Prostate gland (tissue), 2 donors: ENCODE data around the gene PTPRS. TPM values are rescaled to one million over a fixed set of nuclear protein-coding genes. Genes with fewer than 3 reads are reported as not detected.
A peak's percentile ranks its signal among the peaks of the same experiment; 100 is the strongest.

Source experiments
- DNase-seq: peaks from one replicate; pipeline ENCODE4 v3.0.0-alpha.2; 2019; ENCODE audit warnings: low spot score
- H3K27ac ChIP-seq, 2 donors: fragments of 200-600 bp; sonication (generic); 2 replicates each; pipeline ENCODE4 v1.5.1; 2017 to 2019
- H3K27me3 ChIP-seq: fragments of 200-600 bp; sonication (generic); replicated peaks from 2 replicates; pipeline ENCODE4 v1.5.1; 2019; ENCODE audit not compliant: insufficient read depth
- H3K36me3 ChIP-seq, 2 donors: fragments of 200-600 bp; sonication (generic); 1 replicate in 1 of 2; 2 replicates in 1 of 2; pipeline versions ENCODE4 v1.5.1 to v1.8.1; 2017 to 2019
- H3K4me1 ChIP-seq: fragments of 200-600 bp; sonication (generic); replicated peaks from 2 replicates; pipeline ENCODE4 v1.5.1; 2019
- H3K4me3 ChIP-seq, 2 donors: fragments of 200-600 bp; sonication (generic); 2 replicates each; pipeline ENCODE4 v1.5.1; 2017 to 2019
- H3K9me3 ChIP-seq: fragments of 200-600 bp; sonication (generic); 2 replicates; pipeline ENCODE4 v1.5.1; 2017
- POLR2A ChIP-seq: fragments of 450-650 bp; IDR thresholded peaks from one replicate; pipeline ENCODE4 v1.6.1; 2016; ENCODE audit warnings: antibody characterized with exemption, mild to moderate bottlenecking
- POLR2AphosphoS5 ChIP-seq: sonication (generic); formaldehyde crosslinking; IDR thresholded peaks from one replicate; pipeline ENCODE4 v1.6.1; 2017; ENCODE audit warnings: antibody characterized with exemption
- WGBS: methylation state at CpG from one replicate; pipeline ENCODE4 v1.1.5; 2018; 5-methylcytosine and 5-hydroxymethylcytosine counted together
- intact Hi-C: fragments of 100-400 bp; cut with DNase I; formaldehyde crosslinking; loops from one replicate; pipeline ENCODE4 v1.14.2; 2022
- total RNA-seq, 2 donors: library from RNA; depleted of rRNA; stranded (reverse); fragments of >200 nt; gene quantifications; one replicate each; pipeline ENCODE4 v1.1.0, GENCODE V29; 2016
- TF ChIP-seq, protein P1 (sequence below), 4 experiments: fragments of 200-600 bp in 2 of 4; fragments of 450-650 bp in 2 of 4; sonication (generic) in 2 of 4; IDR thresholded peaks; 1 replicate in 3 of 4; 2 replicates in 1 of 4; pipeline ENCODE4 v1.5.1; 2016 to 2019; ENCODE audit warnings: antibody characterized with exemption in 4 of 4, mild to moderate bottlenecking in 2 of 4, moderate library complexity in 2 of 4

Gene PTPRS
- total RNA-seq, 2 donors from 2014 or later: 221 to 379 TPM

DNA sequence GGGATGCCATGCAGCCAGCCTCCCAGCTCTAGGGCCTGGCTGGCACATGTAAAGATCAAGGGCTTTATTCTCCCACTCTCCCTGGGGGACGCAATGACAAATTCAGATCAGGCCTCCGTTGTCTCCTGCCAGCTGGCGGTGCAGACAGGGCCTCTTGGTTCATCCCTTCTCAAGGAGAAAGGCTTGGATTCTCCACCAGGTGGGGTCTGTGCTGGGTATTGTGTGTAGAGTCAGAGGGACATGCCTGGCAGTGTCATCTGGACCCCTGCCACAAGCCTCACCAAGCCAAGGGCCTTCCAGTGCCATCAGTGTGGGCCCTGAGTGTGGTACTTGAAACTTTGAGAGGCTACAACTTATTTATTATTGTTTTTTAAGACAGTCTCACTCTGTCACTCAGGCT lies 8.4 kb upstream of the PTPRS start:
- Histone ChIP-seq H3K9me3 (no peaks in the 10 kb centered on the region), H3K36me3 (no peaks in the 10 kb centered on the region), H3K4me1 (no peaks in the 10 kb centered on the region), H3K27ac (no peak overlapping the region), H3K4me3 (no peak overlapping the region), H3K27me3 (no peaks in the 10 kb centered on the region)
- intact Hi-C loops: no loop called here
- no peak for TF ChIP-seq POLR2AphosphoS5
- TF ChIP-seq POLR2A: no peak
- TF ChIP-seq, protein P1, sequence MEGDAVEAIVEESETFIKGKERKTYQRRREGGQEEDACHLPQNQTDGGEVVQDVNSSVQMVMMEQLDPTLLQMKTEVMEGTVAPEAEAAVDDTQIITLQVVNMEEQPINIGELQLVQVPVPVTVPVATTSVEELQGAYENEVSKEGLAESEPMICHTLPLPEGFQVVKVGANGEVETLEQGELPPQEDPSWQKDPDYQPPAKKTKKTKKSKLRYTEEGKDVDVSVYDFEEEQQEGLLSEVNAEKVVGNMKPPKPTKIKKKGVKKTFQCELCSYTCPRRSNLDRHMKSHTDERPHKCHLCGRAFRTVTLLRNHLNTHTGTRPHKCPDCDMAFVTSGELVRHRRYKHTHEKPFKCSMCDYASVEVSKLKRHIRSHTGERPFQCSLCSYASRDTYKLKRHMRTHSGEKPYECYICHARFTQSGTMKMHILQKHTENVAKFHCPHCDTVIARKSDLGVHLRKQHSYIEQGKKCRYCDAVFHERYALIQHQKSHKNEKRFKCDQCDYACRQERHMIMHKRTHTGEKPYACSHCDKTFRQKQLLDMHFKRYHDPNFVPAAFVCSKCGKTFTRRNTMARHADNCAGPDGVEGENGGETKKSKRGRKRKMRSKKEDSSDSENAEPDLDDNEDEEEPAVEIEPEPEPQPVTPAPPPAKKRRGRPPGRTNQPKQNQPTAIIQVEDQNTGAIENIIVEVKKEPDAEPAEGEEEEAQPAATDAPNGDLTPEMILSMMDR (IDR thresholded peaks at IDR 0.05): no peak
- WGBS: 100% methylated on average over 1 of the region's 3 CpGs
- no peak for DNase-seq

DNA sequence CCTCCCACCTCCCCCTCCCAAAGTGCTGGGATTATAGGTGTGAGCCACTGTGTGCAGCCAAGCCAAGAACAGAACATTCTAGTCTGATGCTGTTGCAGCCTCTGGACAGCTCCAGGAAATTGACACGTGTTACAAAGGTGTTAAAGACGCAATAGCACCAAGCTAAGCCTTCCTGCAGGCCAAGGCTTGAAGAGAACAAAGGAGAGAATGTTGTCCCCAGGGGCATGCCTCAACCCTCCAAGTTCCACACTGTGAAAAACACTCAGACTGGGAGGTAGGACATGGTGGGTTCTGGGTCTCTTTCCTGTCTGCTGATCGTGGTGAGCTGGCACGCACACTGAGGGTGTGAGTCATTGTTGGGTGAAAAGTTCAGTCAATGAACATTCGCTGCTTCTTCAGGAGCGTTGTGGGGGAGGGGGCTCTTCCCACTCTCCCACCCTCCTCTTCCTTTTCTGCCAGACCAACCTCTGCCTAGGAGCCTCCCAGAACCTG lies 5.3 kb upstream of the PTPRS start:
- 12% methylated on average over 6 of the region's 6 CpGs for WGBS
- intact Hi-C loops: no loop called here

DNA sequence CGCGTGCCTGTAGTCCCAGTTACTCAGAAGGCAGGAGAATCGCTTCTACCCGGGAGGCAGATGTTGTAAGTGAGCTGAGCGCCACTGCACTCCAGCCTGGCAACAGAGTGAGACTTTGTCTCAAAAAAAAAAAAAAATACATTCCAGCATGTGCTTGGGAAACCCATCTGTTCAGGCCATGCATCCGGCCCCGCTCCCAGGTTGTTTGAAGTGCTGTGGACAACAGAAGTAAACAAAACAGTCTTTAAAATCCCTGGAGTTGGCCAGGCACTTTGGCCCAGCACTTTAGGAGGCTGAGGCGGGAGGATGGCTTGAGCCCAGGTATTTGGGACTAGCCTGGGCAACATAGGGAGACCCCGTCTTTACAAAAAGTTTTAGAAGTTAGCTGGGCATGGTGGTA lies 3.2 kb upstream of the PTPRS start:
- Histone ChIP-seq H3K36me3 (no peaks in the 10 kb centered on the region), H3K9me3 (no peaks in the 10 kb centered on the region), H3K27ac (no peak overlapping the region), H3K27me3 (peaks cover 4% of the 10 kb centered on the region), H3K4me3 (no peak overlapping the region), H3K4me1 (peaks cover 8% of the 10 kb centered on the region)
- intact Hi-C loops: no loop called here
- no peak for DNase-seq
- TF ChIP-seq POLR2A (no peak), POLR2AphosphoS5 (no peak)
- TF ChIP-seq, protein P1 (IDR thresholded peaks at IDR 0.05): no peak
- WGBS: 45% methylated on average over 9 of the region's 9 CpGs

More for the DNA sequence above, 5.3 kb upstream of the PTPRS start:
- H3K4me1 ChIP-seq: no peaks in the 10 kb centered on the region
- no peaks in the 10 kb centered on the region for H3K36me3 ChIP-seq
- no peak for DNase-seq
- H3K4me3 ChIP-seq: no peak overlapping the region
- no peak for TF ChIP-seq POLR2A
- peak; percentile 11 for TF ChIP-seq POLR2AphosphoS5
- TF ChIP-seq, protein P1 (IDR thresholded peaks at IDR 0.05): no peak
- H3K9me3 ChIP-seq: no peaks in the 10 kb centered on the region
- H3K27ac ChIP-seq: no peak overlapping the region
- no peaks in the 10 kb centered on the region for H3K27me3 ChIP-seq

DNA sequence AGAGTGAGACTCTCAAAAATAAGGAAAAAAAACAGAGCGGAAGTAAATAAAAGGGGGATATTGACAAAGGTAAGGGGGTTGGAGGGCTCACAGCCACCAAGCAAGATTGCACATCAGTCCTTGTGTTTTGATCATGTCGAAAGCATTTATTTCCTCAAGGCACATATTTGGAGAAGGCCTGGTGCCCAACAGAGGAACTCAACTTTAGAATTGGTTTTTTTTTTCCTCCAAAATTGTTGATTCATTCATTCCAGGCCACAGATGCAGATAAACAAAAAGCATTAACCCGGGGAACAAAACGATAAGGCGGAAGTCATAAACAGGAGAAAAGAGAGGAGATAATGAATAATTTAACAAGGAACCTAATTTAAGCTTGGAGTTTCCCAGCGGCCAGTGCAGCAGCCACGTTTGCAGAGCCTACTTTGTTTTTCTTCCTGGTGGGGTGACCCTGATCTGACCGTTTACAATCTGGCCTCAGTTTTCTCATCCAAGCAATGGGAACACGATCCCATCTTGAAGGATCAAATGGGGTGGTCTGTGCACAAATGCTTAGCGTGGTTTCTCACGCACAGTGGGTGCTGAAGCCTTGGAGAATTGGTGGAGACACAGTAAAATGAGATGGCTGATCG lies 2.1 kb upstream of the PTPRS start:
- 69% methylated on average over 12 of the region's 12 CpGs for WGBS
- DNase-seq: no peak
- Histone ChIP-seq H3K4me1 (peaks cover 8% of the 10 kb centered on the region), H3K36me3 (no peaks in the 10 kb centered on the region), H3K9me3 (no peaks in the 10 kb centered on the region), H3K4me3 (no peak overlapping the region), H3K27ac (no peak overlapping the region), H3K27me3 (peaks cover 4% of the 10 kb centered on the region)
- TF ChIP-seq POLR2A: no peak
- no peak for TF ChIP-seq POLR2AphosphoS5
- TF ChIP-seq, protein P1 (IDR thresholded peaks at IDR 0.05): no peak
- intact Hi-C loops: no loop called here

DNA sequence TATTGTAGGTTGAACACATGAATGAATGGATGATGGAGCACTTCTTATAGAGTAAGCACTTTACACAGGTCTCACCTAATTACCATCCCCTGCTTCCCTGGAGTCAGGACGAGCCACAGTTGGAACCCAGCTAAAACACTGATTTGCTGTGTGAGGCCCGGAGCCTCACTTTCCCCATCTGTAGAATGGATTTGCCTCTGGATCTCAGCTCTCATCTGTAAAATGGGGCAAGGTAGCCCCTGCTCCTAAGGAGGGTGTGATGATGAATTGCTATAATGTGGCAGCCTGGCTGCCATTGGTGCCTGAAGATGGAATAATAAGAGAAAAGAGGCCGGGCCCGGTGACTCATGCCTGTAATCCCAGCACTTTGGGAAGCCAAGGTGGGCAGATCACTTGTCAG lies 1.4 kb upstream of the PTPRS start:
- intact Hi-C loops: no loop called here
- no peak for DNase-seq
- no peaks in the 10 kb centered on the region for H3K36me3 ChIP-seq
- peaks cover 8% of the 10 kb centered on the region for H3K4me1 ChIP-seq
- no peak overlapping the region for H3K27ac ChIP-seq
- 70% methylated on average over 4 of the region's 4 CpGs for WGBS
- H3K27me3 ChIP-seq: peaks cover 4% of the 10 kb centered on the region
- H3K4me3 ChIP-seq: no peak overlapping the region
- TF ChIP-seq POLR2AphosphoS5: no peak
- TF ChIP-seq, protein P1 (IDR thresholded peaks at IDR 0.05): no peak
- TF ChIP-seq POLR2A: no peak
- no peaks in the 10 kb centered on the region for H3K9me3 ChIP-seq
